Anterior cingulate cortex (tissue), 58 donors: ENCODE results near the gene KIAA1671.
A peak's percentile ranks its signal among the peaks of the same experiment; 100 is the strongest.

Experiments
- DNase-seq, 58 donors: peaks; one replicate each; lab custom pipeline; 2025; lab: John Stamatoyannopoulos, UW

Gene KIAA1671

GRCh38 chr22:24977370-24978221 is 25.1 kb downstream of the KIAA1671 start:
- DNase-seq, result peak in 2 of 58 donors; percentile 10 to 13

- no peak for DNase-seq
Observed at GRCh38 chr22:24978308-24978707, 25.8 kb downstream of the KIAA1671 start.

GRCh38 chr22:24981066-24981465 is 28.6 kb downstream of the KIAA1671 start:
- peak in 1 of 58 donors; percentile 28 for DNase-seq

GRCh38 chr22:24981656-24982055 is 29.1 kb downstream of the KIAA1671 start:
- no peak for DNase-seq

- no peak for DNase-seq
Observed at GRCh38 chr22:24982301-24983056, 30.0 kb downstream of the KIAA1671 start.

GRCh38 chr22:24983151-24983550 is 30.6 kb downstream of the KIAA1671 start:
- no peak for DNase-seq

- no peak for DNase-seq
Observed at GRCh38 chr22:24984122-24984521, 31.6 kb downstream of the KIAA1671 start.

- DNase-seq, result peak in 6 of 58 donors; percentile 6 to 32 (median 24)
Observed at GRCh38 chr22:24985826-24986214, 33.3 kb downstream of the KIAA1671 start.

- no peak for DNase-seq
Observed at GRCh38 chr22:24986816-24987215, 34.3 kb downstream of the KIAA1671 start.

GRCh38 chr22:24989135-24989534 is 36.6 kb downstream of the KIAA1671 start:
- DNase-seq, result no peak

GRCh38 chr22:24989541-24989951 is 37.0 kb downstream of the KIAA1671 start:
- peak in 12 of 58 donors; percentile 7 to 52 (median 29) for DNase-seq

- DNase-seq, result no peak
Observed at GRCh38 chr22:24990344-24990905, 37.9 kb downstream of the KIAA1671 start.

GRCh38 chr22:24992946-24993345 is 40.4 kb downstream of the KIAA1671 start:
- no peak for DNase-seq

- no peak for DNase-seq
Observed at GRCh38 chr22:24994070-24994763, 41.7 kb downstream of the KIAA1671 start.

GRCh38 chr22:24995649-24996180 is 43.2 kb downstream of the KIAA1671 start:
- no peak for DNase-seq

GRCh38 chr22:24996420-24996952 is 44.0 kb downstream of the KIAA1671 start:
- DNase-seq, result no peak

- no peak for DNase-seq
Observed at GRCh38 chr22:24997023-24997422, 44.5 kb downstream of the KIAA1671 start.

- no peak for DNase-seq
Observed at GRCh38 chr22:25000686-25001085, 48.2 kb downstream of the KIAA1671 start.

GRCh38 chr22:25002241-25002985 is 49.9 kb downstream of the KIAA1671 start:
- DNase-seq, result no peak
